ENCODE data around the gene TNFAIP8L1. TPM values are rescaled to one million over a fixed set of nuclear protein-coding genes. Genes with fewer than 3 reads are reported as not detected.

TNFAIP8L1 gene
- total and polyA plus RNA-seq, 2 of the 8 experiments (the other 6 are each of a cell fraction or from before 2014, with no cell fraction given) = 3.2 to 6.1 TPM

- DNase-seq (ENCODE audit: low read depth in 1 of 2, low spot score in 2 of 2) = no peak
- Histone ChIP-seq H3K36me3 (ENCODE audit: control insufficient read depth in 2 of 4, insufficient read depth in 4 of 4, low read length in 3 of 4) (peaks cover 4 to 14% (median 8%) of the 10 kb centered on the region in 4 experiments; a peak in 7 of 8 replicates), H3K79me2 (ENCODE audit: control insufficient read depth in 1 of 2, insufficient read depth in 2 of 2, low read length in 2 of 2) (no peaks in the 10 kb centered on the region), H3K4me3 (ENCODE audit: extremely low read depth in 1 of 4, insufficient read depth in 2 of 4, low read depth in 3 of 4, low read length in 4 of 4) (no peak overlapping the region), H2BK5ac (ENCODE audit: low read depth, low read length) (no peak overlapping the region), H2BK15ac (ENCODE audit: low read length) (no peak overlapping the region), H3K9ac (replicated peaks in 1 of 4; ENCODE audit: extremely low read depth in 1 of 4, low read depth in 3 of 4, low read length in 3 of 4) (no peak overlapping the region), H3K27ac (ENCODE audit: low read depth, low read length) (no peak overlapping the region), H4K91ac (replicated peaks; ENCODE audit: insufficient read length, low read length) (no peak overlapping the region), H3K14ac (ENCODE audit: insufficient read length) (no peak overlapping the region), H3K27me3 (replicated peaks in 1 of 4; ENCODE audit: control insufficient read depth in 3 of 4, extremely low read depth in 1 of 4, insufficient read depth in 3 of 4, low read length in 3 of 4) (no peaks in the 10 kb centered on the region), H3K4me2 (ENCODE audit: insufficient read depth in 1 of 2, low read depth in 2 of 2, low read length in 2 of 2) (no peak overlapping the region), H3K18ac (ENCODE audit: extremely low read depth, low read length) (no peak overlapping the region), H2BK120ac (replicated peaks; ENCODE audit: low read depth, low read length) (no peak overlapping the region), H3K9me3 (ENCODE audit: insufficient read depth in 2 of 2, low read depth in 1 of 2, low read length in 1 of 2) (no peaks in the 10 kb centered on the region), H4K5ac (ENCODE audit: insufficient read length, low read depth, low read length) (no peak overlapping the region), H2AFZ (ENCODE audit: low read length) (no peak overlapping the region), H3K23me2 (ENCODE audit: low read depth, low read length) (peaks cover 2% of the 10 kb centered on the region; the same call in 1 of the 2 replicates), H3K23ac (ENCODE audit: insufficient read length) (no peak overlapping the region), H4K8ac (ENCODE audit: extremely low read depth, insufficient read depth, low read length) (no peak overlapping the region), H3K56ac (replicated peaks; ENCODE audit: insufficient read length, low read depth, low read length) (no peak overlapping the region), H3K4me1 (replicated peaks in 1 of 4; ENCODE audit: control insufficient read depth in 3 of 4, insufficient read depth in 4 of 4, low read length in 3 of 4) (no peaks in the 10 kb centered on the region), H2AK5ac (ENCODE audit: low read depth, low read length) (no peak overlapping the region), H4K20me1 (replicated peaks in 1 of 2; ENCODE audit: control insufficient read depth in 1 of 2, insufficient read depth in 2 of 2, low read length in 2 of 2) (peaks cover 0 to 7% of the 10 kb centered on the region in 2 experiments), H2BK20ac (ENCODE audit: low read length) (no peak overlapping the region), H2BK12ac (ENCODE audit: low read depth, low read length) (no peak overlapping the region), H3K79me1 (ENCODE audit: low read depth, low read length) (no peaks in the 10 kb centered on the region; the same call in 1 of the 2 replicates), H3K4ac (replicated peaks; ENCODE audit: insufficient read length, low read depth, low read length) (no peak overlapping the region)
- FAIRE-seq = no peak
- 88% methylated on average over 4 of the region's 6 CpGs; no CpG with 5 or more reads in 1 of the 2 experiments for WGBS, 2 experiments (ENCODE audit: extremely low coverage in 1 of 2, insufficient coverage in 1 of 2, insufficient read length in 1 of 2, insufficient replicate concordance in 2 of 2, low coverage in 1 of 2, low lambda C conversion rate in 2 of 2, missing lambda C conversion rate in 1 of 2)
- ChIA-PET POLR2A (ENCODE audit: partially characterized antibody) (interaction anchor here (0.7 to 1.4 kb wide), 2 partner anchors 9 to 10 kb away, joined by 3 to 5 read pairs; no protein-coding TSS in a partner anchor), CTCF (ENCODE audit: partially characterized antibody) (interaction anchor here (1.0 to 1.7 kb wide), 3 partner anchors 12 to 142 kb away, joined by 3 to 8 read pairs (median 3); no protein-coding TSS in a partner anchor)
- TF ChIP-seq NRF1 (IDR thresholded peaks at IDR 0.05; ENCODE audit: low read depth, low read length) = no peak
- no peak for TF ChIP-seq CHD1 (IDR thresholded peaks at IDR 0.05; ENCODE audit: low read depth, low read length)
- no peak for TF ChIP-seq ATF2 (IDR thresholded peaks at IDR 0.05; ENCODE audit: low read length)
- TF ChIP-seq SUZ12 (IDR thresholded peaks at IDR 0.05; ENCODE audit: low read length) = no peak
- TF ChIP-seq CTBP2 (IDR thresholded peaks at IDR 0.05; ENCODE audit: borderline replicate concordance, insufficient read depth, insufficient read length, low read length) = no peak
- TF ChIP-seq TBP (IDR thresholded peaks at IDR 0.05; ENCODE audit: low read depth, low read length) = no peak
- TF ChIP-seq BRCA1 (IDR thresholded peaks at IDR 0.05; ENCODE audit: low read depth, low read length) = no peak
- TF ChIP-seq SIX5 (IDR thresholded peaks at IDR 0.05; ENCODE audit: low read depth, low read length) = no peak
- TF ChIP-seq EGR1 (IDR thresholded peaks at IDR 0.05; ENCODE audit: borderline replicate concordance, low read depth, low read length) = no peak
- TF ChIP-seq EZH2 (IDR thresholded peaks at IDR 0.05; ENCODE audit: low read depth, low read length, severe bottlenecking) = no peak
- TF ChIP-seq SP2 (IDR thresholded peaks at IDR 0.05; ENCODE audit: low read length) = no peak
- no peak for TF ChIP-seq GABPA (IDR thresholded peaks at IDR 0.05; ENCODE audit: borderline replicate concordance, insufficient read depth, low read length)
- TF ChIP-seq SIRT6 (IDR thresholded peaks at IDR 0.05; ENCODE audit: low read length) = no peak
These were observed 23.5 kb downstream of the TNFAIP8L1 start for GRCh38 chr19:4662812-4663211.
